VCaP (cell line): Measurements from ENCODE around the gene ZNF316.
A peak's percentile ranks its signal among the peaks of the same experiment; 100 is the strongest.

Experiments
- H3K27ac ChIP-seq: fragments of 450-650 bp; 2 replicates; pipeline ENCODE4 v1.5.1; 2017
- TF ChIP-seq, protein P1 (sequence below): fragments of 450-650 bp; conservative IDR thresholded peaks from 2 replicates; pipeline ENCODE4 v1.5.1; 2017; ENCODE audit warnings: mild to moderate bottlenecking, moderate library complexity

ZNF316 gene

DNA sequence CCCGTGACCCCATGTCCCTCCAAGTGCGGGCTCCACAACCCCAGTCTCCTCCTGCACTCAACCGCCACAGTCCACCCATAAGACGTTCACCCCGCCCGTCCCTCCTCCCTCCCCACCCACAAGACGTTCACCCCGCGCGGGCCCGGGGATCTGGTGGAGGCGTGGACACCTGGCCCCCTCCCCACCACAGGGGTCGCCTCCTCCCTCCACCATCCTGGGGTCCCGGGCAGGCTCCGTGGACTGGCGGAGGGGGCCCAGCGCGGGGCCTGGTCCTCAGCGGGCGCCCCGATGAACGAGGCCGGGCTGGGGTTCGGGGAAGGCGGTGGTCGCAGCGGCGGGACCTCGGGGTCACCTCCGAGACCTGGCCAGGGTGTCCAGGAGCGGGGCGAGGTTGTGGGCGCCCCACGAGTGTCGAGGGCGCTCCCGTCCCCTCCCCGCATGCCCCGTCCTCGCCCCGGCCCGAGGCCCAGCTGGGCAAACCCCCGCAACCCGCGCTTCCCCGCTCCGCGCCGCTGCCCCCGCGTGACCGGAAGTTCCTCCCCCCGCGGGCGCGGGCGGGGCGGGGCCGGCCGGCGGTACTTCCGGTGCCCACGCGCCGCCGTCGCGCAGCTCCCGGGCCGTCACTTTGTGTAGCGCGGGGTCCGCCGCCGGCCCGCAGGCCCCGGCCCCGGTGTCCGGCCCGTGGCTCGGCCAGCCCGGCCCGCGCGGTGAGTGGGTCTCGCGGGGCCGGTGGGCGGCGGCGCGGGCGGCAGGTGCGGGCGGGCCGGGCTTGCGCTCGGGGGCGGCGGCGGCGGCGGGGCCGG, at the start of gene ZNF316:
Gene ZNF316 (plus strand): TSS at position 578 of the 803 bp plus-strand sequence. CDS start 5,092 bp downstream, outside the sequence.
- TF ChIP-seq, protein P1, sequence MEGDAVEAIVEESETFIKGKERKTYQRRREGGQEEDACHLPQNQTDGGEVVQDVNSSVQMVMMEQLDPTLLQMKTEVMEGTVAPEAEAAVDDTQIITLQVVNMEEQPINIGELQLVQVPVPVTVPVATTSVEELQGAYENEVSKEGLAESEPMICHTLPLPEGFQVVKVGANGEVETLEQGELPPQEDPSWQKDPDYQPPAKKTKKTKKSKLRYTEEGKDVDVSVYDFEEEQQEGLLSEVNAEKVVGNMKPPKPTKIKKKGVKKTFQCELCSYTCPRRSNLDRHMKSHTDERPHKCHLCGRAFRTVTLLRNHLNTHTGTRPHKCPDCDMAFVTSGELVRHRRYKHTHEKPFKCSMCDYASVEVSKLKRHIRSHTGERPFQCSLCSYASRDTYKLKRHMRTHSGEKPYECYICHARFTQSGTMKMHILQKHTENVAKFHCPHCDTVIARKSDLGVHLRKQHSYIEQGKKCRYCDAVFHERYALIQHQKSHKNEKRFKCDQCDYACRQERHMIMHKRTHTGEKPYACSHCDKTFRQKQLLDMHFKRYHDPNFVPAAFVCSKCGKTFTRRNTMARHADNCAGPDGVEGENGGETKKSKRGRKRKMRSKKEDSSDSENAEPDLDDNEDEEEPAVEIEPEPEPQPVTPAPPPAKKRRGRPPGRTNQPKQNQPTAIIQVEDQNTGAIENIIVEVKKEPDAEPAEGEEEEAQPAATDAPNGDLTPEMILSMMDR: no peak
- peak within 1 kb of the TSS; percentile 91 for H3K27ac ChIP-seq

DNA sequence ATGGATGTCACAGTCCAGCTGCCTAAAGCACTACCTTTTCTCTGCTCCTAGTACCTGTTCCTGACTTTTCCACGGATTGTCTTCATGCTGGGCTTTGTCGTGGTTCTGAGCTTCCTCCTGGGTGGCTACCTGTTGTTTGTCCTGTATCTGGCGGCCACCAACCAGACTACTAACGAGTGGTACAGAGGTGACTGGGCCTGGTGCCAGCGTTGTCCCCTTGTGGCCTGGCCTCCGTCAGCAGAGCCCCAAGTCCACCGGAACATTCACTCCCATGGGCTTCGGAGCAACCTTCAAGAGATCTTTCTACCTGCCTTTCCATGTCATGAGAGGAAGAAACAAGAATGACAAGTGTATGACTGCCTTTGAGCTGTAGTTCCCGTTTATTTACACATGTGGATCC, 48.6 kb upstream of the ZNF316 start:
- TF ChIP-seq, protein P1: no peak
- H3K27ac ChIP-seq: peak overlapping the region; percentile 86

DNA sequence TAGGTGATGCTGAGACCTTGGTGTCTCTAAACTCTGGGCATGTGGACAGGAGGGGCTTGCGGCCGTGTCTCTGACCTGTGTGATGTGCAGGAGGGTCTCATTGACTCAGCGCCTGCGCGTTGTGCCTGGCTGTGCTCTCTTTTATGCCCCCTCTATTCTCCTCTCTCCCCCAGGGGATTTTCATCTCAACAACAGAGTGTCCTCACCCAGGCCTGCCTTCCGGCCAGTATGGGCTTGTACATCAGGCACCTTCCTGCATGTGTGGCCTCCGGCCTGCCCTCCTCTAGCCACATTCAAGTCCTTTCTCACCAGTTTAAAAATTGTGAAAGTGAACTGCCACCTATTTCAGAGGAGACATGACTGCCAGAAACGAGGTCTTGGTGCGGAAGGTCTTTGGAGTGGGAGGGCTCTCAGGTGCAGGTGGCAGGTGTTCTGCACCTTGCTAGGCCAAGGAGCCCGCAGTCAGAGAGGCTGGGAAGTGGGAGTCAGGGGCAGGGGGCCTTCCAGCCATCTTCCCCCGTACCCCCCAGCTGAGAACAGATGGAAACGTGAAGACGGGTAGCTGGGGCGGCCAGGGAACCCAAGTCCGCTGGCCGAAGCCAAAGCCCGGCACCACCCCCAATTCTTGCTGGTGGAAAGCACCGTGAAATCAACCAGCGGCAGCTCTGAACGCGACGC, 47.8 kb upstream of the ZNF316 start:
- TF ChIP-seq, protein P1: no peak
- H3K27ac ChIP-seq: peak overlapping the region; percentile 86

DNA sequence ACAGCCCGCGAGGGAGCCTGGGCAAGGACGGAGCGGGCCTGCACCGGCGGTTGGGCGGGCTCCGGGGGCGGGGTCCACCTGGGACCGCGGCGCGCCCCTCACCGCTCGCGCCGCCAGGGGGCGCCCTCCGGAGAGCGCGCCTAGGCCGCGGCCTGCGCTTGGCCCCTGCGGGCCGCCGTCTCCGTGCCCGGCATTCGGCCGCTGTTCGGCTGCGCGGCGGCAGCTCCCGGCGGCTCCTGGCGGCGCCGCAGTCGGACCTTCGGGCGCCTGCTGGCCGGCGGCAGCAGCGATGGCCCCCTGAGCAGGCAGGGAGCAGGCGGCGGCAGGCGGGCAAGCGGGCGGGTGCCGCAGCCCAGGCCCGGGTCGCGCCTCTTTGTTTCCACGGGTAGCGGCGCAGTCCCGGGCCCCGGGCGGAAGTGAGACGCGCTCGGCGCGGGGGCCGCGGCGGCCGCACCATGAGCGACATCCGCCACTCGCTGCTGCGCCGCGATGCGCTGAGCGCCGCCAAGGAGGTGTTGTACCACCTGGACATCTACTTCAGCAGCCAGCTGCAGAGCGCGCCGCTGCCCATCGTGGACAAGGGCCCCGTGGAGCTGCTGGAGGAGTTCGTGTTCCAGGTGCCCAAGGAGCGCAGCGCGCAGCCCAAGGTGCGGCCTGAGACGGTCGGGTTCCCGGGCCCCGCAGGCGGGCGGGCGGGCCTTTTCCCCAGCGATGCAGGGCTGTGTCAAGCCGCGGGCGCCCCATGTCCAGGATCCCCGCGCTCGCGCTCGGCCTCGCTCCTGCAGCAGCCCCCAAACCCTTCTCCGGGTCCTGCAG, 47.1 kb upstream of the ZNF316 start, which contains the start of gene INTS15:
Gene INTS15 (plus strand): TSS at position 193 of the 816 bp plus-strand sequence. CDS start 263 bp downstream, at position 456.
- H3K27ac ChIP-seq: peak within 1 kb of the TSS; percentile 86
- TF ChIP-seq, protein P1: peak; percentile 95

DNA sequence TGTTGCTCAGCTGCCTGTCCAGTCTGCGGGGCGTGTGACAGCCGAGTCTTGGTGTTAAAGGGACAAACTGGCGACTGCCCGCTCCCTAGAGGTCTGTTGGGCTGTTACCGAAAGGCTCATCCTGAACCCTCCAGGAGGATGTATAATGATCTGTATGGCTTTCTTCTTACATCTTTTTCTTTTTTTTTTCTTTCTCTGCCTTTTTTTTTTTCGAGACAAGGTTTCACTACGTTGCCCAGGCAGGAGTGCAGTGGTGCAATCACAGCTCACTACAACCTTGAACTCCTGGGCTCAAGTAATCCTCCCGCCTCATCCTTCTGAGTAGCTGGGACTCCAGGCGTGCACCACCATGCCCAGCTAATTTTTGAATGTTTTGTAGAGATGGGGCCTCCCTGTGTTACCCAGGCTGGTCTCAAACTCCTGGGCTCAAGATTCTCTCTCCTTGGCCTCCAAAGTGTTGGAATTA, 46.4 kb upstream of the ZNF316 start:
- H3K27ac ChIP-seq: peak overlapping the region; percentile 86
- TF ChIP-seq, protein P1: no peak

DNA sequence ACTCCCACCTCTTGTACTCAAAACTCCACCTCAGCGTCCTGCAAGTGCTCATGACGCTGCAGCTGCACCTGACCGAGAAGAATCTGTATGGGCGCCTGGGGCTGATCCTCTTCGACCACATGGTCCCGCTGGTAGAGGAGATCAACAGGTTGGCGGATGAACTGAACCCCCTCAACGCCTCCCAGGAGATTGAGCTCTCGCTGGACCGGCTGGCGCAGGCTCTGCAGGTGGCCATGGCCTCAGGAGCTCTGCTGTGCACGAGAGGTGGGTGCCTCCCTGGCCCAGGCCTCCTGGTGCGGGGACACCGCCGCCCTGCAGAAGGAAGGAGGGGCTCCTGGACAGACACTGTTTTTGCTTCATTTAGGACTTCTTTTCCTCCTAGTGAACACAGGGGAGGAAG, 37.0 kb upstream of the ZNF316 start:
- no peak overlapping the region for H3K27ac ChIP-seq

More for the DNA sequence above, 37.0 kb upstream of the ZNF316 start:
- TF ChIP-seq, protein P1: no peak
